HG02798 (cell line): ENCODE measurements around the gene RMND1.
A peak's percentile ranks its signal among the peaks of the same experiment; 100 is the strongest.
"Not testable (repeated sequence)": the region's sequence is repeated elsewhere in the genome, so short reads cannot be mapped to it uniquely, and the experiment has no call there.

ENCODE experiments used
- ATAC-seq: cut with Tn5 transposase; IDR thresholded peaks from one replicate; pipeline ENCODE4 v1.9.1; 2021; ENCODE audit warnings: mild to moderate bottlenecking; ENCODE audit not compliant: unreplicated experiment, poor library complexity

The RMND1 gene

GRCh38 chr6:151389618-151390275, 62.2 kb downstream of the RMND1 start:
- peak; percentile 74 for ATAC-seq

GRCh38 chr6:151388997-151389617, 62.8 kb downstream of the RMND1 start:
- no peak for ATAC-seq

GRCh38 chr6:151388236-151388635, 63.7 kb downstream of the RMND1 start:
- no peak for ATAC-seq

- ATAC-seq: no peak
Measured at GRCh38 chr6:151387175-151387970, 64.6 kb downstream of the RMND1 start.

- no peak for ATAC-seq
Measured at GRCh38 chr6:151385177-151385576, 66.7 kb downstream of the RMND1 start.

GRCh38 chr6:151384151-151384550, 67.8 kb downstream of the RMND1 start:
- no peak for ATAC-seq

- ATAC-seq: not testable (repeated sequence)
Measured at GRCh38 chr6:151382631-151383030, 69.3 kb downstream of the RMND1 start.

GRCh38 chr6:151381722-151382121, 70.2 kb downstream of the RMND1 start:
- no peak for ATAC-seq

- ATAC-seq: no peak
Measured at GRCh38 chr6:151380848-151381205, 71.1 kb downstream of the RMND1 start.

GRCh38 chr6:151379933-151380847, 71.7 kb downstream of the RMND1 start:
- peak; percentile 61 for ATAC-seq

GRCh38 chr6:151377095-151377494, 74.8 kb downstream of the RMND1 start:
- no peak for ATAC-seq

GRCh38 chr6:151376440-151376839, 75.5 kb downstream of the RMND1 start:
- ATAC-seq: peak; percentile 43

GRCh38 chr6:151375833-151376232, 76.1 kb downstream of the RMND1 start:
- ATAC-seq: no peak

- ATAC-seq: no peak
Measured at GRCh38 chr6:151374036-151374683, 77.8 kb downstream of the RMND1 start.

- no peak for ATAC-seq
Measured at GRCh38 chr6:151372164-151372563, 79.8 kb downstream of the RMND1 start.

GRCh38 chr6:151370509-151371078, 81.3 kb downstream of the RMND1 start:
- ATAC-seq: no peak

- no peak for ATAC-seq
Measured at GRCh38 chr6:151365233-151365632, 86.7 kb downstream of the RMND1 start.

GRCh38 chr6:151359486-151359885, 92.4 kb downstream of the RMND1 start:
- no peak for ATAC-seq

GRCh38 chr6:151358475-151358874, 93.5 kb downstream of the RMND1 start:
- no peak for ATAC-seq
